ENCODE results near the gene CEACAM5. TPM values are rescaled to one million over a fixed set of nuclear protein-coding genes. Genes with fewer than 3 reads are reported as not detected.

The CEACAM5 gene
- total and polyA plus RNA-seq, 2 of the 4 experiments (the other 2 are of a cell fraction): not detected

- no peak overlapping the region for H2BK5ac ChIP-seq (ENCODE audit: low read depth, low read length, poor library complexity, severe bottlenecking)
- ATAC-seq (ENCODE audit: low read depth) (no peak), DNase-seq (no peak)
- H3K4me1 ChIP-seq (ENCODE audit: control insufficient read depth, insufficient read depth, low read length): no peaks in the 10 kb centered on the region
- H3K4ac ChIP-seq (ENCODE audit: low read depth, low read length): no peak overlapping the region
- no peak overlapping the region for H4K91ac ChIP-seq (ENCODE audit: insufficient read depth, low read depth, low read length)
- H3K27me3 ChIP-seq (ENCODE audit: control insufficient read depth, insufficient read depth, low read length): no peaks in the 10 kb centered on the region; the same call in 1 of the 2 replicates
- CTCF ChIA-PET: no interaction called here
- H3K14ac ChIP-seq (replicated peaks; ENCODE audit: low read depth, low read length): no peak overlapping the region
- WGBS, 2 experiments (ENCODE audit: extremely low coverage in 2 of 2, insufficient read length in 1 of 2): 41% methylated on average over 2 of the region's 8 CpGs; no CpG with 5 or more reads in 1 of the 2 experiments
- no peak overlapping the region for H3K4me3 ChIP-seq (ENCODE audit: insufficient read depth, low read depth, low read length)
- H2AK5ac ChIP-seq (ENCODE audit: low read depth, low read length): no peak overlapping the region
- no peak overlapping the region for H3K27ac ChIP-seq (ENCODE audit: insufficient read depth, low read length)
- BruUV-seq (replicated peaks): no TSS peak
- no peak overlapping the region for H2AFZ ChIP-seq (replicated peaks; ENCODE audit: low read length, poor library complexity)
- no peaks in the 10 kb centered on the region for H3K79me1 ChIP-seq (ENCODE audit: low read depth in 1 of 2, low read length in 2 of 2)
- dilution Hi-C loops (cut with HindIII; ENCODE audit: low sequenced_read_pairs, unreplicated experiment) (no loop called here), in situ Hi-C loops (cut with MboI; ENCODE audit: low sequenced_read_pairs) (no loop called here), intact Hi-C loops (cut with micrococcal nuclease) (no loop called here)
- no peaks in the 10 kb centered on the region for H3K9me3 ChIP-seq (ENCODE audit: control insufficient read depth, insufficient read depth, low read length)
- no peak overlapping the region for H2AK9ac ChIP-seq (replicated peaks; ENCODE audit: low read depth, low read length, poor library complexity)
- no peak overlapping the region for H4K5ac ChIP-seq (ENCODE audit: low read depth, low read length)
- no peak overlapping the region for H3K23ac ChIP-seq (ENCODE audit: low read depth, low read length)
- no peaks in the 10 kb centered on the region for H4K20me1 ChIP-seq (ENCODE audit: insufficient read depth, low read length)
- no peak overlapping the region for H2BK20ac ChIP-seq (ENCODE audit: low read depth, low read length)
- TF ChIP-seq MXI1 (IDR thresholded peaks at IDR 0.05; ENCODE audit: borderline replicate concordance, low read depth, low read length): no peak
- no peak for TF ChIP-seq CHD1 (IDR thresholded peaks at IDR 0.05; ENCODE audit: low read depth, low read length)
- TF ChIP-seq NFE2L2 (IDR thresholded peaks at IDR 0.05; ENCODE audit: low read depth, low read length): no peak
- no peak for TF ChIP-seq RAD21 (IDR thresholded peaks at IDR 0.05; ENCODE audit: low read length)
- no peak for TF ChIP-seq RFX5 (IDR thresholded peaks at IDR 0.05; ENCODE audit: low read depth, low read length)
- TF ChIP-seq RCOR1 (IDR thresholded peaks at IDR 0.05; ENCODE audit: insufficient replicate concordance, low read length): no peak
- no peak for TF ChIP-seq SMC3 (IDR thresholded peaks at IDR 0.05; ENCODE audit: low read depth, low read length)
- no peak for TF ChIP-seq POLR2A (IDR thresholded peaks at IDR 0.05; ENCODE audit: low read depth, low read length)
- TF ChIP-seq BHLHE40 (IDR thresholded peaks at IDR 0.05; ENCODE audit: low read depth, low read length): no peak
- no peak for TF ChIP-seq MAZ (IDR thresholded peaks at IDR 0.05; ENCODE audit: borderline replicate concordance, low read depth, low read length)
- TF ChIP-seq CEBPB (IDR thresholded peaks at IDR 0.05; ENCODE audit: low read depth, low read length): no peak
- no peak for TF ChIP-seq ELK1 (IDR thresholded peaks at IDR 0.05; ENCODE audit: borderline replicate concordance, low read depth, low read length)
- TF ChIP-seq, protein P1, sequence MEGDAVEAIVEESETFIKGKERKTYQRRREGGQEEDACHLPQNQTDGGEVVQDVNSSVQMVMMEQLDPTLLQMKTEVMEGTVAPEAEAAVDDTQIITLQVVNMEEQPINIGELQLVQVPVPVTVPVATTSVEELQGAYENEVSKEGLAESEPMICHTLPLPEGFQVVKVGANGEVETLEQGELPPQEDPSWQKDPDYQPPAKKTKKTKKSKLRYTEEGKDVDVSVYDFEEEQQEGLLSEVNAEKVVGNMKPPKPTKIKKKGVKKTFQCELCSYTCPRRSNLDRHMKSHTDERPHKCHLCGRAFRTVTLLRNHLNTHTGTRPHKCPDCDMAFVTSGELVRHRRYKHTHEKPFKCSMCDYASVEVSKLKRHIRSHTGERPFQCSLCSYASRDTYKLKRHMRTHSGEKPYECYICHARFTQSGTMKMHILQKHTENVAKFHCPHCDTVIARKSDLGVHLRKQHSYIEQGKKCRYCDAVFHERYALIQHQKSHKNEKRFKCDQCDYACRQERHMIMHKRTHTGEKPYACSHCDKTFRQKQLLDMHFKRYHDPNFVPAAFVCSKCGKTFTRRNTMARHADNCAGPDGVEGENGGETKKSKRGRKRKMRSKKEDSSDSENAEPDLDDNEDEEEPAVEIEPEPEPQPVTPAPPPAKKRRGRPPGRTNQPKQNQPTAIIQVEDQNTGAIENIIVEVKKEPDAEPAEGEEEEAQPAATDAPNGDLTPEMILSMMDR (conservative IDR thresholded peaks at IDR 0.05; ENCODE audit: low read depth, low read length): no peak
- TF ChIP-seq, protein P2, sequence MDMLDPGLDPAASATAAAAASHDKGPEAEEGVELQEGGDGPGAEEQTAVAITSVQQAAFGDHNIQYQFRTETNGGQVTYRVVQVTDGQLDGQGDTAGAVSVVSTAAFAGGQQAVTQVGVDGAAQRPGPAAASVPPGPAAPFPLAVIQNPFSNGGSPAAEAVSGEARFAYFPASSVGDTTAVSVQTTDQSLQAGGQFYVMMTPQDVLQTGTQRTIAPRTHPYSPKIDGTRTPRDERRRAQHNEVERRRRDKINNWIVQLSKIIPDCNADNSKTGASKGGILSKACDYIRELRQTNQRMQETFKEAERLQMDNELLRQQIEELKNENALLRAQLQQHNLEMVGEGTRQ (IDR thresholded peaks at IDR 0.05; ENCODE audit: low read depth, low read length): no peak
- no peak overlapping the region for H3K4me2 ChIP-seq (ENCODE audit: low read depth, low read length)
- POLR2A ChIA-PET (ENCODE audit: unreplicated experiment): no interaction called here
- no peak overlapping the region for H3K9ac ChIP-seq (ENCODE audit: low read depth, low read length)
- H3K9me1 ChIP-seq (ENCODE audit: insufficient read depth, low read length): no peaks in the 10 kb centered on the region
- no peak overlapping the region for H3K56ac ChIP-seq (ENCODE audit: extremely low read depth, insufficient read depth, low read length)
- no peak overlapping the region for H2BK120ac ChIP-seq (ENCODE audit: low read depth, low read length)
- H4K8ac ChIP-seq (ENCODE audit: low read depth in 2 of 2, low read length in 2 of 2): no peak overlapping the region
- no peak overlapping the region for H2BK15ac ChIP-seq (ENCODE audit: low read depth, low read length)
- H3K18ac ChIP-seq (ENCODE audit: low read depth, low read length): no peak overlapping the region
- no peaks in the 10 kb centered on the region for H3K36me3 ChIP-seq (ENCODE audit: control insufficient read depth, insufficient read depth, low read length)
Measured at GRCh38 chr19:41709951-41710645, 1.7 kb downstream of the CEACAM5 start.

All from IMR-90 (cell line).